Hepatocyte (in vitro differentiated cells): ENCODE measurements around the gene ABI1.

Source experiments
- CTCF ChIP-seq: fragments of 200-600 bp; sonication (generic); IDR thresholded peaks from 2 replicates; pipeline ENCODE4 v1.5.1; 2016; ENCODE audit warnings: antibody characterized with exemption, mild to moderate bottlenecking; ENCODE audit not compliant: poor library complexity
- EZH2 ChIP-seq: fragments of 200-600 bp; sonication (generic); IDR thresholded peaks from 2 replicates; pipeline ENCODE4 v1.6.1; 2016; ENCODE audit warnings: antibody characterized with exemption, mild to moderate bottlenecking, borderline replicate concordance
- EZH2phosphoT487 ChIP-seq: fragments of 200-600 bp; sonication (generic); IDR thresholded peaks from one replicate; pipeline ENCODE4 v1.6.1; 2018; ENCODE audit warnings: antibody characterized with exemption, mild to moderate bottlenecking, low read depth, moderate library complexity; ENCODE audit not compliant: unreplicated experiment, severe bottlenecking

GRCh38 chr10:26839966-26840627 is 20.7 kb downstream of the ABI1 start:
- TF ChIP-seq CTCF (no peak), EZH2phosphoT487 (no peak), EZH2 (no peak)
